ENCODE data around the gene PRDM15. TPM values are rescaled to one million over a fixed set of nuclear protein-coding genes. Genes with fewer than 3 reads are reported as not detected.

PRDM15 gene
- total RNA-seq, 2 donors from 2014 or later: 6.7 to 18.1 TPM

DNA sequence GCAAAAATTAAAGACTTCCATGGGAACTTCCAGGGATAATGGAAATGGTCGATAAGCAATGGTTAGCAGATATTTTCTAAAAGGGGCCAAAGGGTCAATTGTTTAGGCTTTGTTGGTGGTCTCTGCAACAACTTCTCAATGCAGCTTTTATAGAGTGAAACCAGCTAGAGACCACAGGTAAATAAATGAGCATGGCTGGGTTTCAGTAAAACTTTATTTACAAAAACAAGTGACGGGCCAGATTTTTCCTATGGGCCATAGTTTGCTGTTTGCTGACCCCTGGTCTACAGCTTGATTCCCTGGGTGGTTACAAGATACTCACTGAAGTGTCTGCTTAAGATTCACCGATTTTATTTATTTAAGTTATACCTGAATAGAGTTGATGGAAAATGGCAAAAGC, 22.6 kb upstream of the PRDM15 start:
- Histone ChIP-seq H3K27ac (no peak overlapping the region), H3K27me3 (replicated peaks; ENCODE audit: insufficient read depth) (no peaks in the 10 kb centered on the region), H3K4me1 (replicated peaks) (no peaks in the 10 kb centered on the region), H3K4me3 (no peak overlapping the region), H3K9me3 (no peaks in the 10 kb centered on the region), H3K36me3 (peaks cover 0 to 6% of the 10 kb centered on the region in 2 donors)
- DNase-seq (ENCODE audit: low spot score): no peak
- TF ChIP-seq POLR2AphosphoS5 (IDR thresholded peaks at IDR 0.05) (no peak), POLR2A (IDR thresholded peaks at IDR 0.05) (no peak)
- TF ChIP-seq, protein P1, sequence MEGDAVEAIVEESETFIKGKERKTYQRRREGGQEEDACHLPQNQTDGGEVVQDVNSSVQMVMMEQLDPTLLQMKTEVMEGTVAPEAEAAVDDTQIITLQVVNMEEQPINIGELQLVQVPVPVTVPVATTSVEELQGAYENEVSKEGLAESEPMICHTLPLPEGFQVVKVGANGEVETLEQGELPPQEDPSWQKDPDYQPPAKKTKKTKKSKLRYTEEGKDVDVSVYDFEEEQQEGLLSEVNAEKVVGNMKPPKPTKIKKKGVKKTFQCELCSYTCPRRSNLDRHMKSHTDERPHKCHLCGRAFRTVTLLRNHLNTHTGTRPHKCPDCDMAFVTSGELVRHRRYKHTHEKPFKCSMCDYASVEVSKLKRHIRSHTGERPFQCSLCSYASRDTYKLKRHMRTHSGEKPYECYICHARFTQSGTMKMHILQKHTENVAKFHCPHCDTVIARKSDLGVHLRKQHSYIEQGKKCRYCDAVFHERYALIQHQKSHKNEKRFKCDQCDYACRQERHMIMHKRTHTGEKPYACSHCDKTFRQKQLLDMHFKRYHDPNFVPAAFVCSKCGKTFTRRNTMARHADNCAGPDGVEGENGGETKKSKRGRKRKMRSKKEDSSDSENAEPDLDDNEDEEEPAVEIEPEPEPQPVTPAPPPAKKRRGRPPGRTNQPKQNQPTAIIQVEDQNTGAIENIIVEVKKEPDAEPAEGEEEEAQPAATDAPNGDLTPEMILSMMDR (IDR thresholded peaks at IDR 0.05): no peak
- intact Hi-C loops (cut with DNase I): no loop called here
- WGBS: 97% methylated on average over 3 of the region's 3 CpGs

DNA sequence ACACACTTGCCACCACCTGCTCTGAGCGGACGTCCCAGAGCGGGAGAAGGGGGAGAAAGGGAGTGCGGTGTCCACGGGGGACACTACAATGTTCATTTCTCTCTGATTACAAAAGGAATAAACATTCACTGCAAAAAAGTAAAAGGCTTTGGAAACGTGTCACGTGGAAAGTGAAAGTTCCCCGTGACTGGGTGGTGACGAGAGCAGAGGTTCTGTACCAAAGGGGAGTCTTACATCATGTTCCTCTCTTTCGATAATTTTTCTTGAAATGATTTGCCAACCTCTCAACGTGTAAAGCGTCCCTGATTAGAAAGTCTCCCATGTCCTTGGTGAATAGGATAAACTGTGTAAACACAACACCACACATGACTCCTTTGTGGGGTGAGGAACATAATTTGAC, 22.0 kb upstream of the PRDM15 start:
- Histone ChIP-seq H3K9me3 (no peaks in the 10 kb centered on the region), H3K4me1 (replicated peaks) (no peaks in the 10 kb centered on the region), H3K27me3 (replicated peaks; ENCODE audit: insufficient read depth) (no peaks in the 10 kb centered on the region), H3K4me3 (no peak overlapping the region), H3K27ac (no peak overlapping the region), H3K36me3 (peaks cover 0 to 6% of the 10 kb centered on the region in 2 donors)
- no peak for TF ChIP-seq POLR2AphosphoS5 (IDR thresholded peaks at IDR 0.05)
- TF ChIP-seq, protein P1 (IDR thresholded peaks at IDR 0.05): no peak
- no peak for TF ChIP-seq POLR2A (IDR thresholded peaks at IDR 0.05)
- no peak for DNase-seq (ENCODE audit: low spot score)
- intact Hi-C loops (cut with DNase I): no loop called here
- WGBS: 83% methylated on average over 12 of the region's 12 CpGs

DNA sequence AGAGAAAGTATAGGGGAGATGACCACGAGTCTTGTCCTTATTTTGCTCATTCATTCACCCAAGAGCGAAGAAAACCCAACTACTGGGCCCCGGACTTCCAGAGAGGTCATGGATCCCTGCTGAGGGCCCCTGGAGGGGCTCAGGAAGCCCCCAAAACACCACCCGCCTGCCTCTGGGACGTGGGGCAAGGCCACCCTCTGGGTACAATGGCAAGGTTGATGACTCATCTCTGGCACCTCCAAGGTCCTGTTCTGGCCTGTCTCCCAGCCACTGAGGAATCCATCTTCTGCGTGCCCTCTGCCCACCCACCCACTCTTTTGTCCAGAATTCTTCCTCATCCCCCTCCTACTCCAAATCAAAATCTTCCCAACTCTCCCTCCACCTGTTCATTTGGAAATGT, 21.3 kb upstream of the PRDM15 start:
- intact Hi-C loops (cut with DNase I): no loop called here
- 78% methylated on average over 6 of the region's 6 CpGs for WGBS
- H3K36me3 ChIP-seq: peaks cover 0 to 6% of the 10 kb centered on the region in 2 donors
- H3K4me3 ChIP-seq: no peak overlapping the region
- DNase-seq (ENCODE audit: low spot score): no peak
- H3K9me3 ChIP-seq: no peaks in the 10 kb centered on the region
- no peak overlapping the region for H3K27ac ChIP-seq
- H3K27me3 ChIP-seq (replicated peaks; ENCODE audit: insufficient read depth): no peaks in the 10 kb centered on the region
- no peaks in the 10 kb centered on the region for H3K4me1 ChIP-seq (replicated peaks)
- TF ChIP-seq POLR2A (IDR thresholded peaks at IDR 0.05): no peak
- no peak for TF ChIP-seq POLR2AphosphoS5 (IDR thresholded peaks at IDR 0.05)
- TF ChIP-seq, protein P1 (IDR thresholded peaks at IDR 0.05): no peak

DNA sequence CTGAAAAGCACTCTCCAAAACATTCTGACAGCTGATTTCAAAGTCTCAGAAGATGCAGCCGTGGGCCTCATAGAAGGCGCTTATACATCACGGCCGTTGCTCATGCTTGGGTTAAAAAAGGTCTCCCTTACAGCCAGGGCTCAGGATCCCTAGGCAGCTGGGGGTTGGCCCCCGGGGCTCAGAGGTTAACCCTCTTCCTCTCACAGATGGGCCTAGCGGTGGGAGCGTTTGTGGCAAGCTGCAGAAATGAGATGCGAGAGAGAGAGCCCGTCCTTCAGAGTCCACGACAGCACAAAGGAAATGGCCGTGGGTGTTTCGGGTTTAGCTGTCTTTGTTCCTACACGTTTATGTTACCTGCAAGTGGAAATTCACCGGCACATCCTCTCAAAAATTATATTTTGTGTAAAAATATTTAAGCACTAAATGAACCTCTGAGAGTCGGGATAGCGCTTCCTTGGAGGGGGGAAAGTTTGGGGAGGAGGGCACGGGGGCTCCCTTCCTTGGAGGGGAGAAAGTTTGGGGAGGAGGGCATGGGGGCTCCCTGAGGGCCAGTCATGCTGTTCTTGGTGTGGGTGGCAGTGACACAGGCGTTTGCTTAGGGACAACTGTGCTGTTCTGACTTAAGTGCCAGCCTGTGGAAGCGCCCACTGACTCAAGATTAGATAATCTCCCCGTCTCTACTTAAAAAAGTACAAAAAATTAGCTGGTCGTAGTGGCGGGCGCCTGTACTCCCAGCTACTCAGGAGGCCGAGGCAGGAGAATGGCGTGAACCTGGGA, 20.5 kb upstream of the PRDM15 start:
- Histone ChIP-seq H3K36me3 (peaks cover 0 to 6% of the 10 kb centered on the region in 2 donors), H3K27me3 (replicated peaks; ENCODE audit: insufficient read depth) (no peaks in the 10 kb centered on the region), H3K9me3 (no peaks in the 10 kb centered on the region), H3K4me1 (replicated peaks) (no peaks in the 10 kb centered on the region), H3K27ac (no peak overlapping the region), H3K4me3 (no peak overlapping the region)
- DNase-seq (ENCODE audit: low spot score): no peak
- TF ChIP-seq, protein P1 (IDR thresholded peaks at IDR 0.05): no peak
- TF ChIP-seq POLR2A (IDR thresholded peaks at IDR 0.05): no peak
- no peak for TF ChIP-seq POLR2AphosphoS5 (IDR thresholded peaks at IDR 0.05)
- WGBS: 77% methylated on average over 25 of the region's 25 CpGs
- intact Hi-C loops (cut with DNase I): no loop called here

DNA sequence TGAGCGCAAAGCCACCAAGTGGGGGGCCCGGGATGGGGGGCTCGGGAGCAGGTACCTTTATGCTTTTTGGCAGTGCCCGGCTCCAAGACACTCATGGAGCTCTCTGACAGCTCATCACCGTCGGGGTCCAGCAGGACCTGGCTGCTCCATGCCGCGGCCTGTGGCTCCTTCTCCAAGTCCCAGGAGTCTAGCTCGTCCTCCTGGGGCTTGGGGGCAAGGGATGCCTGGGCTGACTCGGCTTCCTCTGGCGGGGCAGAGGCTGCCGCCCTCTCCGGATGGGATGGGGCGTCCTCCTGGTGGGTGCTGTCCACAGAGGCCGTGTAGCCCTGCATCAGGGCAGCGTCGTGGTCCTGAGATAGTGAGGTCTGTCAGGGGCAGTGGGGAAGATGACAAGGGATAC, 19.9 kb upstream of the PRDM15 start:
- intact Hi-C loops (cut with DNase I): no loop called here
- TF ChIP-seq POLR2AphosphoS5 (IDR thresholded peaks at IDR 0.05) (no peak), POLR2A (IDR thresholded peaks at IDR 0.05) (no peak)
- WGBS: 96% methylated on average over 17 of the region's 17 CpGs
- H3K4me3 ChIP-seq: no peak overlapping the region
- H3K27ac ChIP-seq: no peak overlapping the region
- no peaks in the 10 kb centered on the region for H3K9me3 ChIP-seq
- no peaks in the 10 kb centered on the region for H3K27me3 ChIP-seq (replicated peaks; ENCODE audit: insufficient read depth)
- H3K4me1 ChIP-seq (replicated peaks): no peaks in the 10 kb centered on the region
- H3K36me3 ChIP-seq: peaks cover 0 to 6% of the 10 kb centered on the region in 2 donors
- no peak for DNase-seq (ENCODE audit: low spot score)

All from prostate gland (tissue), 2 donors.